Right lobe of liver (tissue), 6 donors: ENCODE measurements around the gene FYB1. TPM values are rescaled to one million over a fixed set of nuclear protein-coding genes. Genes with fewer than 3 reads are reported as not detected.

Experiments used
- ATAC-seq, 4 donors: fragments of 200-7000 bp; cut with Tn5 transposase; one replicate each; pipeline ENCODE4 v1.9.1; 2020; ENCODE audit warnings: mild to moderate bottlenecking in 4 of 4, moderate library complexity in 4 of 4
- DNase-seq, 3 donors: peaks; one replicate each; pipeline ENCODE4 v3.0.0-alpha.2; 2020
- H3K27ac ChIP-seq, 3 donors: fragments of 200-600 bp; one replicate each; pipeline ENCODE4 v1.8.0; 2022
- H3K27me3 ChIP-seq, 2 donors: fragments of 200-600 bp; one replicate each; pipeline ENCODE4 v1.8.0; 2022
- H3K36me3 ChIP-seq, 4 donors: fragments of 200-600 bp; sonication (generic) in 1 of 4; one replicate each; pipeline versions ENCODE4 v1.5.1 to v1.8.0; 2017 to 2022; ENCODE audit warnings: control low read depth in 1 of 4
- H3K4me1 ChIP-seq, 4 donors: fragments of 200-600 bp; sonication (generic) in 1 of 4; one replicate each; pipeline versions ENCODE4 v1.5.1 to v1.8.0; 2017 to 2022; ENCODE audit warnings: control low read depth in 1 of 4
- H3K4me3 ChIP-seq, 3 donors: fragments of 200-600 bp; one replicate each; pipeline ENCODE4 v1.8.0; 2022
- H3K9me3 ChIP-seq, 4 donors: fragments of 200-600 bp; sonication (generic) in 1 of 4; one replicate each; pipeline versions ENCODE4 v1.5.1 to v1.8.0; 2017 to 2022; ENCODE audit warnings: control low read depth in 1 of 4
- POLR2A ChIP-seq: fragments of 450-650 bp; IDR thresholded peaks from one replicate; pipeline ENCODE4 v1.6.1; 2017; ENCODE audit warnings: antibody characterized with exemption, mild to moderate bottlenecking
- WGBS: methylation state at CpG from one replicate; pipeline ENCODE4 v1.1.6; 2018; ENCODE audit warnings: low coverage, low lambda C conversion rate; ENCODE audit not compliant: insufficient coverage; ENCODE audit errors: missing lambda C conversion rate; 5-methylcytosine and 5-hydroxymethylcytosine counted together
- intact Hi-C, 2 donors: fragments of 100-400 bp; cut with DNase I; formaldehyde crosslinking; loops; one replicate each; pipeline versions ENCODE4 v1.11.2 to v1.14.1; 2022
- total RNA-seq, 6 experiments: library from RNA; depleted of rRNA in 2 of 6; stranded (reverse); fragments of >200 nt in 2 of 6; fragmentation: NEBNext Ultra II Directional in 3 of 6; extraction: Animal tissue kit (Norgen Biotek cat#: 25700) in 3 of 6; gene quantifications; one replicate each; pipeline versions ENCODE4 v1.1.0 to v1.2.4, GENCODE V29; 2016 to 2023
- TF ChIP-seq, protein P1 (sequence below), 4 donors: fragments of 200-600 bp in 3 of 4; fragments of 450-650 bp in 1 of 4; IDR thresholded peaks; one replicate each; pipeline versions ENCODE4 v1.5.1 to v1.8.0; 2016 to 2022; ENCODE audit warnings: antibody characterized with exemption in 4 of 4, mild to moderate bottlenecking in 2 of 4
- donor health status: DM: no; HTN: yes; CAD: no.
- donor health status: DM: no; HTN: no; CAD: no.
- donor health status: DM: no; HTN: no; CAD: no.
- donor health status: DM: no; HTN: yes; CAD: no.
- donor health status: DM: no; HTN: yes; CAD: no.

FYB1 gene
- total RNA-seq, 6 experiments from 2014 or later, result 3.7 to 15.3 (median 9.1) TPM

DNA sequence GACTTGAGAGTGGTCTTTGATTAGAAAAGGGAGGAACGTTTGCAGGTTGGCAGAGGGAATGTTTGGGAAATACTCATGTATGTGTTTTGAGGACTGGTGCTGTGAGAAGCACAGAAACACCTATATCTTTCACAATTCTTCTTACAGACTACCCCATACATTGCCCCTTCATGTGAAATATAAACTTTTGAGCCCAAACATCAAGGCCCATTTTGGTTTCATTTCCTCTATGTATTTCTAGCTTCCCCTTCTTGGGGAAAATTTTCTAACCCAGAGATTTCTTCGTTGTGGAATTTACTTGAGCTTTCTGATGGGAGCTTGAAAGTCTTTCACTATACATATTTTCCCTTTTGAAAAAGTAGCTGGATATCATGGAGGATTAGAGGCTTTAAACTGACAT lies 67.6 kb downstream of the FYB1 start:
- no peaks in the 10 kb centered on the region for H3K4me1 ChIP-seq
- H3K27me3 ChIP-seq, result no peaks in the 10 kb centered on the region
- H3K9me3 ChIP-seq, result no peaks in the 10 kb centered on the region
- TF ChIP-seq, protein P1, sequence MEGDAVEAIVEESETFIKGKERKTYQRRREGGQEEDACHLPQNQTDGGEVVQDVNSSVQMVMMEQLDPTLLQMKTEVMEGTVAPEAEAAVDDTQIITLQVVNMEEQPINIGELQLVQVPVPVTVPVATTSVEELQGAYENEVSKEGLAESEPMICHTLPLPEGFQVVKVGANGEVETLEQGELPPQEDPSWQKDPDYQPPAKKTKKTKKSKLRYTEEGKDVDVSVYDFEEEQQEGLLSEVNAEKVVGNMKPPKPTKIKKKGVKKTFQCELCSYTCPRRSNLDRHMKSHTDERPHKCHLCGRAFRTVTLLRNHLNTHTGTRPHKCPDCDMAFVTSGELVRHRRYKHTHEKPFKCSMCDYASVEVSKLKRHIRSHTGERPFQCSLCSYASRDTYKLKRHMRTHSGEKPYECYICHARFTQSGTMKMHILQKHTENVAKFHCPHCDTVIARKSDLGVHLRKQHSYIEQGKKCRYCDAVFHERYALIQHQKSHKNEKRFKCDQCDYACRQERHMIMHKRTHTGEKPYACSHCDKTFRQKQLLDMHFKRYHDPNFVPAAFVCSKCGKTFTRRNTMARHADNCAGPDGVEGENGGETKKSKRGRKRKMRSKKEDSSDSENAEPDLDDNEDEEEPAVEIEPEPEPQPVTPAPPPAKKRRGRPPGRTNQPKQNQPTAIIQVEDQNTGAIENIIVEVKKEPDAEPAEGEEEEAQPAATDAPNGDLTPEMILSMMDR (IDR thresholded peaks at IDR 0.05), result no peak
- TF ChIP-seq POLR2A, result no peak
- no peaks in the 10 kb centered on the region for H3K36me3 ChIP-seq
- H3K4me3 ChIP-seq, result no peak overlapping the region
- no peak for ATAC-seq
- no peak overlapping the region for H3K27ac ChIP-seq
- WGBS, result 36% methylated on average over 2 of the region's 2 CpGs
- intact Hi-C loops, result no loop called here
- DNase-seq, result no peak

DNA sequence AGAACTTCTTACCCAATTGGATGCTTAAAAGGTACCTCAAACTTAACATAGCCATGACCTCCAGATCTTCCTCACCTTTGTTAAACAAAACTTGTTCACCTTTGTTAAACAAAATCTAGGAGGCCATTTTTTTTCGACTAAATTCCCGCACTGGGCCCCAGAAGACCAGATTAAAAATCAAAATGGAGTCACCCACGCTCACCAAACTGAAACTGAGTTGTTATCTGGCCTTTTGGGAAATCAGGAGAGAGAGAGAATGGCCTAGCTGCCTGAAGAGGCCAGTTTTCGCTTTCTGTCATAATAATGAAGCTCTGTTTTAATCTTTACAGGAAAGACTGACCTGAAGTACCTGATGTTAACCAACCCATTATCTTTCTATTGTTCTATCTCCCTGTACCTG lies 69.4 kb downstream of the FYB1 start:
- TF ChIP-seq, protein P1 (IDR thresholded peaks at IDR 0.05), result no peak
- TF ChIP-seq POLR2A, result no peak
- intact Hi-C loops, result no loop called here
- no peak for DNase-seq
- no peaks in the 10 kb centered on the region for H3K4me1 ChIP-seq
- no peaks in the 10 kb centered on the region for H3K9me3 ChIP-seq
- 89% methylated on average over 4 of the region's 4 CpGs for WGBS
- H3K27ac ChIP-seq, result no peak overlapping the region
- ATAC-seq, result no peak
- H3K36me3 ChIP-seq, result no peaks in the 10 kb centered on the region
- H3K4me3 ChIP-seq, result no peak overlapping the region
- H3K27me3 ChIP-seq, result no peaks in the 10 kb centered on the region

DNA sequence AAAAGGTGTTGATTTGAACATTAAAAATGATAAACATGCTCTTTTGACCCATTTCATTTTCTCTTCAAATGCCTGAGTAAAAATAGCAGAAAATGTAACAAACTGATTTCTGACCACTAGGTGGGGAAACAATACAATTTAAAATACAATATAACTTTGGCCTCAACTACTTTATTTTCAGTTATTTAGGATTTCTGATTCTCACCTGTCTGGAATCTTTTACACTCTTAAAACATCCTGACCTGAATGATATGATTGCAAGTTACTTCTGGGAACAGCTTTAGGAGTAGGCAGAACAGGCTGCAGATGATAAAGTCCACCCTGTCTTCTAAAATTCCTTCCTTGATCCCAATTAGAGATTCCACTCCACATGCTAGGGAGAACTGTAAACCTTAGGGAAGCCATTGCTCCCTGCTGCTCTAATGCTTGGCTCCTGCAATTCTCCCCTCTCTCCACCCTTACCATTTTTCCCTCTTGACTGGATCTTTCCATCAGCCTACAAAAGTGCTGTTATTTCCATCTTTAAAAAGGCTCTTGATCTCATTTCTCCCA lies 70.3 kb downstream of the FYB1 start:
- TF ChIP-seq, protein P1 (IDR thresholded peaks at IDR 0.05), result peak; percentile 27 to 43 (median 38)
- no peak for TF ChIP-seq POLR2A
- Histone ChIP-seq H3K27me3 (no peaks in the 10 kb centered on the region), H3K9me3 (no peaks in the 10 kb centered on the region), H3K4me1 (no peaks in the 10 kb centered on the region), H3K27ac (no peak overlapping the region), H3K36me3 (no peaks in the 10 kb centered on the region), H3K4me3 (no peak overlapping the region)
- intact Hi-C loops, result no loop called here
- ATAC-seq (peak in 3 of 4 donors; percentile 21 to 50 (median 33)), DNase-seq (no peak)

- WGBS, result 88% methylated on average over 4 of the region's 4 CpGs
- DNase-seq, result no peak
- no peaks in the 10 kb centered on the region for H3K36me3 ChIP-seq
- H3K27ac ChIP-seq, result no peak overlapping the region
- H3K4me1 ChIP-seq, result no peaks in the 10 kb centered on the region
- ATAC-seq, result no peak
- no peaks in the 10 kb centered on the region for H3K27me3 ChIP-seq
- H3K9me3 ChIP-seq, result no peaks in the 10 kb centered on the region
- intact Hi-C loops, result no loop called here
- TF ChIP-seq, protein P1 (IDR thresholded peaks at IDR 0.05), result no peak
- no peak for TF ChIP-seq POLR2A
- no peak overlapping the region for H3K4me3 ChIP-seq
Observed at GRCh38 chr5:39146831-39147540, 72.4 kb downstream of the FYB1 start.
